Glutamatergic neuron (in vitro differentiated cells): ENCODE measurements around the gene NRBP1. TPM values are rescaled to one million over a fixed set of nuclear protein-coding genes. Genes with fewer than 3 reads are reported as not detected.

ENCODE experiments used
- DNase-seq: peaks from one replicate; pipeline ENCODE4 v3.0.0; 2022
- H3K27ac Mint-ChIP-seq: one replicate; pipeline ENCODE4 v1.8.0; 2020; ENCODE audit warnings: mild to moderate bottlenecking, mixed read lengths, inconsistent platforms; ENCODE audit not compliant: unreplicated experiment
- H3K27me3 Mint-ChIP-seq: one replicate; pipeline ENCODE4 v1.8.0; 2020; ENCODE audit warnings: mild to moderate bottlenecking, moderate library complexity, mixed read lengths, inconsistent platforms; ENCODE audit not compliant: unreplicated experiment
- H3K36me3 Mint-ChIP-seq: one replicate; pipeline ENCODE4 v1.8.0; 2020; ENCODE audit warnings: mild to moderate bottlenecking, mixed read lengths, inconsistent platforms; ENCODE audit not compliant: unreplicated experiment
- H3K4me1 Mint-ChIP-seq: one replicate; pipeline ENCODE4 v1.8.0; 2020; ENCODE audit warnings: mild to moderate bottlenecking, low read depth, mixed read lengths, inconsistent platforms; ENCODE audit not compliant: unreplicated experiment
- H3K4me3 Mint-ChIP-seq: one replicate; pipeline ENCODE4 v1.8.0; 2020; ENCODE audit warnings: mild to moderate bottlenecking, mixed read lengths, inconsistent platforms; ENCODE audit not compliant: unreplicated experiment
- H3K9me3 Mint-ChIP-seq: one replicate; pipeline ENCODE4 v1.8.0; 2020; ENCODE audit warnings: mild to moderate bottlenecking, moderate library complexity, mixed read lengths, inconsistent platforms; ENCODE audit not compliant: unreplicated experiment
- long read RNA-seq: library from polyadenylated mRNA; unstranded; transcript quantifications from one replicate; pipeline ENCODE4 v2.0.0, GENCODE V29; 2020; ENCODE audit not compliant: unreplicated experiment
- total RNA-seq: library from RNA; stranded (reverse); fragmentation: NEBNext Ultra II Directional; extraction: Animal tissue kit (Norgen Biotek cat#: 25700); gene quantifications from one replicate; pipeline ENCODE4 v1.2.1, GENCODE V29; 2021; ENCODE audit not compliant: unreplicated experiment
- TF ChIP-seq, protein P1 (sequence below): fragments of 200-600 bp; sonication (generic); IDR thresholded peaks from one replicate; pipeline ENCODE4 v1.5.0; 2021; ENCODE audit not compliant: partially characterized antibody, unreplicated experiment

NRBP1 gene
- total RNA-seq, result 142 TPM
- long read RNA-seq, transcript NRBP1-204 (19 exons, 2,174 nt), result major isoform, 5 of 119 reads
- long read RNA-seq, partial matches to known transcripts, result 60 of 119 reads
- long read RNA-seq, other reads (novel, unspliced or antisense), result 53 of 119 reads

DNA sequence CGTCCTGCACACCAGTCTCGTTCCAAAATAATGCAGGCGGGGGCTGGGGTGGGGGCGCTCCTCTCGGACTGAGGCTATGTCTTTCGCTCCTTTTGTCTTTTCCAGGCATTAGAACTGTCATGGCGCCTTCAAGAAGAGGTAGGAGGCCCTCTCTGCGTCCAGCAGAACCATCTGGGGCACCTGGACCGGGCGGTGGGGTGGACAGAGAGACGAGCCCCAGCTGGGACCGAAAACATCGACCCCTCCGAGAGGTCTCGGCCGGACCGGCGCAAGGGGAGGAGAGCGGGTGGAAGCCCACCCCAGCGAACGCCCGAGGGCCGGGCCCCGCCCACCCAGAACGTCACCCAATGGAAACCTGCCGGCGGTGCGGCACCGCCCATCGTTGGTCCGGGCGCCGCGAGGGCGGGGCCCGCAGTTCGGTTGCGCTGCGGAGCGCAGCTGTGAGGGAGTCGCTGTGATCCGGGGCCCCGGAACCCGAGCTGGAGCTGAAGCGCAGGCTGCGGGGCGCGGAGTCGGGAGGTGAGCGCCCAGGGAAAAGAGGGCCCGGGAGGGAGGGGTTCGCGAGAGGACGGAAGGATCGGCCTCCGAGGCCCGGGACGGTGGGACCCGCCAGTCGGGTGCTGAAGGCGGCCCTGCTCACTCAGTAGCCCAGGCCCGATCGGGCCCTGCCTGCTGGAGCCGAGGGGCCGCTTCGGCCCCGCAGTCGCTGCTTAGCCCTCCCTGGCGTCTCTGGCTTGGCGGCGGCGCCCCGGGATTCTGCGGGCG is at the start of gene NRBP1:
Gene NRBP1 (plus strand): TSS at position 419 of the 765 bp plus-strand sequence. CDS start 4,643 bp downstream, outside the sequence.
- TF ChIP-seq, protein P1, sequence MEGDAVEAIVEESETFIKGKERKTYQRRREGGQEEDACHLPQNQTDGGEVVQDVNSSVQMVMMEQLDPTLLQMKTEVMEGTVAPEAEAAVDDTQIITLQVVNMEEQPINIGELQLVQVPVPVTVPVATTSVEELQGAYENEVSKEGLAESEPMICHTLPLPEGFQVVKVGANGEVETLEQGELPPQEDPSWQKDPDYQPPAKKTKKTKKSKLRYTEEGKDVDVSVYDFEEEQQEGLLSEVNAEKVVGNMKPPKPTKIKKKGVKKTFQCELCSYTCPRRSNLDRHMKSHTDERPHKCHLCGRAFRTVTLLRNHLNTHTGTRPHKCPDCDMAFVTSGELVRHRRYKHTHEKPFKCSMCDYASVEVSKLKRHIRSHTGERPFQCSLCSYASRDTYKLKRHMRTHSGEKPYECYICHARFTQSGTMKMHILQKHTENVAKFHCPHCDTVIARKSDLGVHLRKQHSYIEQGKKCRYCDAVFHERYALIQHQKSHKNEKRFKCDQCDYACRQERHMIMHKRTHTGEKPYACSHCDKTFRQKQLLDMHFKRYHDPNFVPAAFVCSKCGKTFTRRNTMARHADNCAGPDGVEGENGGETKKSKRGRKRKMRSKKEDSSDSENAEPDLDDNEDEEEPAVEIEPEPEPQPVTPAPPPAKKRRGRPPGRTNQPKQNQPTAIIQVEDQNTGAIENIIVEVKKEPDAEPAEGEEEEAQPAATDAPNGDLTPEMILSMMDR, result no peak
- Mint-ChIP-seq H3K4me3 (peak within 1 kb of the TSS; percentile 99), H3K36me3 (no peaks in the 10 kb centered on the region), H3K4me1 (peaks cover 19% of the 10 kb centered on the region), H3K27ac (peak within 1 kb of the TSS; percentile 98), H3K27me3 (peaks cover 3% of the 10 kb centered on the region), H3K9me3 (peaks cover 12% of the 10 kb centered on the region)
- peak; percentile 97 for DNase-seq

DNA sequence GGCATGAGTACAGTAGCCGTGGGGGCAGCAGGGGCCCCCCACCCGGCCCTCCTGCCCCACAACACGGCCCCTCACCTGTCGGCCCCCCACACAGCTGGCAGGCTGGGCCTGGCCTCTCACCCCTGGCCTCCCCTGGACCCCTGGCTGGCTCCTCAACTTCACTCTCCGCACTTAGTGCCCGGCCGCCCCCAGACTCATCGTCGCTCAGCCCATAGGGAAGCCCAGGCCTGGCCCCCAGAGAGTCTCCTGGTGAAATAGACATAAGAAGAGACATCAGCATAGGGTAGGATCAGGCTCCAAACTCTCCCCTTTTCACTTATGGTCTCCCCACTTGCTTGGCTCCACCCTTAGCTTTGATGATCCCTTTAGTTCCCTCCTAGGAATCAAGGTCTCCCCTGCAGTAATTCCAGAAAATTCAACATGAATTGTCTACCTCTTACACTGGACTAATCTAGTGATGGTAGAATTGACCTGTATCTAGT is 49.6 kb upstream of the NRBP1 start:
- Mint-ChIP-seq H3K36me3 (no peaks in the 10 kb centered on the region), H3K27me3 (peaks cover 11% of the 10 kb centered on the region), H3K9me3 (peaks cover 17% of the 10 kb centered on the region), H3K4me1 (peaks cover 27% of the 10 kb centered on the region), H3K27ac (peak overlapping the region; percentile 87), H3K4me3 (peak overlapping the region; percentile 89)
- TF ChIP-seq, protein P1, result no peak
- no peak for DNase-seq

DNA sequence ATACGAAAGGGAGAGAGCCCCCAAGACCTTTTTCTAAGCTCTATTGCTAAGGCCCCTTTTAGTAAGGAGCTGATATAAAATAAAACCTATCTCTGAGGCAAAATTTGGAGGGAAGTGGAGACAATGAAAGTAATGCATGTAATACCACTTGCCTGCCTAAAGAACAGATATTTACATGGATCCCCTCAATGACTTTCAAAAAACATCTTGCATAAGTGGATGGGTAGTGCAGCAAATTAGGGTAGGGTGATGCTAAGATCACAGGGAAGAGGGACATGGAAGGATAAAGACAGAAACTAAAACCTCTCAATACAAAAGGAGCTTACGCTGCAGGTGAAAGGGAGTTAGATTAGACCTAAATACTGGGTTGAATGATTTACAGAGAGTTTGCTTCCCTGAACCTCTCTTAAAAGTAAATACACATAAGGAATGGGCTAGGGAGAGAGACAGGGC is 49.0 kb upstream of the NRBP1 start:
- H3K36me3 Mint-ChIP-seq, result no peaks in the 10 kb centered on the region
- H3K4me1 Mint-ChIP-seq, result peaks cover 27% of the 10 kb centered on the region
- H3K27me3 Mint-ChIP-seq, result peaks cover 12% of the 10 kb centered on the region
- TF ChIP-seq, protein P1, result no peak
- peak overlapping the region; percentile 89 for H3K4me3 Mint-ChIP-seq
- no peak for DNase-seq
- peaks cover 16% of the 10 kb centered on the region for H3K9me3 Mint-ChIP-seq
- H3K27ac Mint-ChIP-seq, result peak overlapping the region; percentile 87

DNA sequence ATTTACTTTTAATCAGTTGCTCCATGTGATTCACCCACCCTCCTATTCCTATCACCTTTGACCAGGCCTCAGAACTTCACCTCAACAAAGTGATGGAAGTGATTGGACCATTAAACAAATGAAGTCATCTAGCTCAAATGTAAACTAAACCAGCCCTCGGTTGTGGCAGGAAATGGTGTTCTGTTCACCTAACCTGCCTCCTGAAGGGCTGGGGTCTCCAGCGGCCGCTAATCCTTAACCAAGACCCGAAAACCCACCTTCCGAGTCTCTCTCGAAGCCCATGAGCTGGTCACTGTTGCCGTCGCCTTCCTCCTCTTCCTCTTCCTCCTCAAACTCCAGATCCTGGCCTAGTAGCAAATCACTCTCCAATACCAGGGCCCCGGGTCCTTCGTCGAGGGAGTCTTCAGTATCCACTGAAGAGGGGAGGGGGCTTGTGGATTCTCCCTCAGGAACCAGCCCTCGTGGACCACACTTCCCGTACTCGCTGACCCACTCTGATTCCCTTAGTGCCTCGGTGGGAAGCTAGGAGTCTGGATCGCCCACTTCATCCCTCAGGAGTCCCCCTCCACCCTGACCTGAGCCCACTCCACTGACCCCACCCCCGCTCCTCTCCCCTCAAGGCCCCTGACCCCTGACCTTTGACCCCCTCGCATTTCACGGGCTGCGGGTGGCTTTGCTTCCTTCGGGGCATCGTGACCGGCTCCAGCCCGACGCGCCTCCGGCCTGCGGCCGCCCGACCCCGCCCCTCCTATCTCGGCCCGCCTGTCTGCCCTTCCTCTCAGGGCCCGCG is 48.4 kb upstream of the NRBP1 start:
- Mint-ChIP-seq H3K4me3 (peak overlapping the region; percentile 89), H3K9me3 (peaks cover 13% of the 10 kb centered on the region), H3K27ac (peak overlapping the region; percentile 87), H3K27me3 (peaks cover 12% of the 10 kb centered on the region), H3K4me1 (peaks cover 27% of the 10 kb centered on the region), H3K36me3 (peaks cover 2% of the 10 kb centered on the region)
- DNase-seq, result peak; percentile 81
- TF ChIP-seq, protein P1, result no peak
